ENCODE results near the gene FASLG. TPM values are rescaled to one million over a fixed set of nuclear protein-coding genes. Genes with fewer than 3 reads are reported as not detected.

Gene FASLG
- total and polyA plus RNA-seq, 8 donors, result 0.05 to 0.12 TPM; not detected in 6

DNA sequence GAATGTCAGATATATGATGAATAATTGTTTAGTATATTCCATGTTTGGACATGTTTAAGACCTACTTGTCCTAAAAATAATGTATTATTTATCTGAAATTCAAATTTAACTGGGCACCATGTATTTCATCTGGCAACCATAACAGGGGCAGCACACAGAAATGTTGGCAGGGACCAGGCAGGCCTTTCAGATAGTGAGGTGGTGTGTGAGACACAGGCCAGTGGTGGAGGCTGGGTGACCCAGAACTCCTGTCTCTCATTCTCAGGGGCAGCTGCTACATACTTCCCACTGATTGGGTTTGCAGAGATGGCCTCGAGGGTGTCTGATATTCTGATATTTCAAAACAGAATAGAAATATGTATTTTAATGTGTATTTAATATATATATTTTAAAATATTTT is 1.3 kb upstream of the FASLG start:
- no peaks in the 10 kb centered on the region for H3K27me3 ChIP-seq
- H3K4me1 ChIP-seq, result no peaks in the 10 kb centered on the region
- H3K4me3 ChIP-seq, result no peak overlapping the region
- DNase-seq, result no peak
- TF ChIP-seq POLR2A (IDR thresholded peaks at IDR 0.05) (no peak), POLR2AphosphoS5 (IDR thresholded peaks at IDR 0.05) (no peak), EP300 (IDR thresholded peaks at IDR 0.05) (no peak)
- TF ChIP-seq, protein P1, sequence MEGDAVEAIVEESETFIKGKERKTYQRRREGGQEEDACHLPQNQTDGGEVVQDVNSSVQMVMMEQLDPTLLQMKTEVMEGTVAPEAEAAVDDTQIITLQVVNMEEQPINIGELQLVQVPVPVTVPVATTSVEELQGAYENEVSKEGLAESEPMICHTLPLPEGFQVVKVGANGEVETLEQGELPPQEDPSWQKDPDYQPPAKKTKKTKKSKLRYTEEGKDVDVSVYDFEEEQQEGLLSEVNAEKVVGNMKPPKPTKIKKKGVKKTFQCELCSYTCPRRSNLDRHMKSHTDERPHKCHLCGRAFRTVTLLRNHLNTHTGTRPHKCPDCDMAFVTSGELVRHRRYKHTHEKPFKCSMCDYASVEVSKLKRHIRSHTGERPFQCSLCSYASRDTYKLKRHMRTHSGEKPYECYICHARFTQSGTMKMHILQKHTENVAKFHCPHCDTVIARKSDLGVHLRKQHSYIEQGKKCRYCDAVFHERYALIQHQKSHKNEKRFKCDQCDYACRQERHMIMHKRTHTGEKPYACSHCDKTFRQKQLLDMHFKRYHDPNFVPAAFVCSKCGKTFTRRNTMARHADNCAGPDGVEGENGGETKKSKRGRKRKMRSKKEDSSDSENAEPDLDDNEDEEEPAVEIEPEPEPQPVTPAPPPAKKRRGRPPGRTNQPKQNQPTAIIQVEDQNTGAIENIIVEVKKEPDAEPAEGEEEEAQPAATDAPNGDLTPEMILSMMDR (IDR thresholded peaks at IDR 0.05), result no peak
- H3K9me3 ChIP-seq, result no peaks in the 10 kb centered on the region
- 84 to 97% (median 94%) methylated on average over 1 of the region's 1 CpG for WGBS, 5 donors
- no peaks in the 10 kb centered on the region for H3K36me3 ChIP-seq
- H3K27ac ChIP-seq, result no peak overlapping the region
- intact Hi-C loops (cut with DNase I; ENCODE audit: low total_unique reads), result no loop called here

DNA sequence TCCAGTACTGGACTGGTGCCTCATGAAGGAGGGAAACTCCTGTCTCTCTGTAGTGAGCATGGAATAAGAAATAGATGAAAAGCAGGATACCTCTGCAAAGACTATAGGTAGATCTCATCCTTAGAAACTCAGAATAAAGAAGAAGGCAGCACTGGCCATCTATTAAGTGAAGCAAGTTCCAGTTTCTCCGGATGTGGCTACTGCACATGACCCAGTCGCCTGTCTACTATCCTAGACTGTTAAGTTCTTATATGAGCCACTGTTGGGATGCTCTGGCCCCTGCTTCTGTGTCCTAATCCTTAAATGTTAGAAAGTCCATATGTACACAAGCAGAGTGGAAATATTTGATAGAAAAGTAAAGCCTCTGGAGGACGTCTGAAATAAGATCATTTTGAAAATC is 2.2 kb downstream of the FASLG start:
- Histone ChIP-seq H3K27me3 (no peaks in the 10 kb centered on the region), H3K4me3 (no peak overlapping the region), H3K9me3 (no peaks in the 10 kb centered on the region), H3K4me1 (no peaks in the 10 kb centered on the region), H3K36me3 (no peaks in the 10 kb centered on the region), H3K27ac (peak overlapping the region in 1 of 5 donors; percentile 11)
- TF ChIP-seq POLR2AphosphoS5 (IDR thresholded peaks at IDR 0.05) (no peak), EP300 (IDR thresholded peaks at IDR 0.05) (no peak), POLR2A (IDR thresholded peaks at IDR 0.05) (no peak)
- TF ChIP-seq, protein P1 (IDR thresholded peaks at IDR 0.05), result no peak
- WGBS, 5 donors, result 61 to 70% (median 69%) methylated on average over 3 of the region's 3 CpGs
- DNase-seq, result no peak
- intact Hi-C loops (cut with DNase I; ENCODE audit: low total_unique reads), result no loop called here

DNA sequence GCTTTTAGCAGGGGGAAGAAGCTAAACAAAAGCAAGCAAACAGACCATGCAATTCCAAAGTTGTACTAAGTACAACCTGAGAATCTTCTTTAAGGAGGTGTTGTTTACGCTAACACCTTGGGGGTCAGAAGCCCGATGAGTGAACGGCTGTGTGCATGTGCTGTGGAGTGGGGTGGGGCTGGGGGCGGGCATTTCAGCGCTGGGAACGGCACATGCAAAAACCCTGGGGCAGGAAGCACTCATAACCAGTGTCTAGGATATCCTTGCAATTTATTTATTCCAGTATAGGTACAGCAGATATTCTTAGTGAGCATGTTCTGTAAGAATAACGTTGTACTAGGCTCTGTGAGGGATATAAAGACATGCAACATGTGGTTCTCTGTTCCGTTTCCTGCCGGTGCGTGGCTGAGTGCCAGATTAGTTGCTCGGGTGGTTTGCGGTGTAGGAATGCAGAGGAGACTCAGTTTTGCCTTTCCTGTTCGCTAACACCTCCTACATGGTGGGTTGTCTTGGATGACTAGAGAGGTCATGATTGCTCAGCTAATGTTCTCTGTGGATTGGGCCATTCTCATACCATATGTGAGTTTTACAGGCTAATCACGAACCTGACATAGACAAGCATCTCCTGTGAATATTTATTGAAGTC is 3.7 kb downstream of the FASLG start:
- no peaks in the 10 kb centered on the region for H3K4me1 ChIP-seq
- peak; percentile 56 to 57 for DNase-seq
- no peaks in the 10 kb centered on the region for H3K27me3 ChIP-seq
- H3K4me3 ChIP-seq, result peak overlapping the region in 1 of 4 donors; percentile 11
- no peaks in the 10 kb centered on the region for H3K36me3 ChIP-seq
- H3K27ac ChIP-seq, result peak overlapping the region in 2 of 5 donors; percentile 1 to 38
- TF ChIP-seq POLR2AphosphoS5 (IDR thresholded peaks at IDR 0.05) (peak in 1 of 3 donors; percentile 28), POLR2A (IDR thresholded peaks at IDR 0.05) (no peak)
- H3K9me3 ChIP-seq, result no peaks in the 10 kb centered on the region
- intact Hi-C loops (cut with DNase I; ENCODE audit: low total_unique reads), result no loop called here
- WGBS, 5 donors, result 39 to 47% (median 42%) methylated on average over 14 of the region's 14 CpGs

DNA sequence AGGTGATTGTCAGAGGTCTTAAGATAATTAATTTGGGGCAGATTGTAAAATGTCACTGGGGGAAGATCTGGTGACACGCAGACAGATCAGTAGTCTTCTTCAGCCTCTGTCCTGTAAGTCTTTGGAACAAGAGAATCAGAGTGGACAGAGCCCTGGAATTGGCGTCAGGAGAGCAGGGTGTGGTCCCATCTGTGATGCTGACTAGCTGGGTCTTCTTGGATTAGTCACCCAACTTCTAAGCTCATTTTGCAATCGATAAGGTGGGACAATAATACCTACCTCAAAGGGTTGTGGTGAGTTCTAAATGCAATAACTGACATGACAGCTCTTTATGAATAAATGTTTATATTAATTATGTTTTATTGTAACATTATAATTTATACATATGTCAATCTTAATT is 4.8 kb downstream of the FASLG start:
- H3K36me3 ChIP-seq, result no peaks in the 10 kb centered on the region
- no peaks in the 10 kb centered on the region for H3K4me1 ChIP-seq
- TF ChIP-seq, protein P1 (IDR thresholded peaks at IDR 0.05), result no peak
- TF ChIP-seq EP300 (IDR thresholded peaks at IDR 0.05), result no peak
- no peak for TF ChIP-seq POLR2AphosphoS5 (IDR thresholded peaks at IDR 0.05)
- TF ChIP-seq POLR2A (IDR thresholded peaks at IDR 0.05), result no peak
- no peak overlapping the region for H3K27ac ChIP-seq
- H3K9me3 ChIP-seq, result no peaks in the 10 kb centered on the region
- DNase-seq, result no peak
- no peaks in the 10 kb centered on the region for H3K27me3 ChIP-seq
- 81 to 91% (median 88%) methylated on average over 3 of the region's 3 CpGs for WGBS, 5 donors
- H3K4me3 ChIP-seq, result no peak overlapping the region
- intact Hi-C loops (cut with DNase I; ENCODE audit: low total_unique reads), result no loop called here

DNA sequence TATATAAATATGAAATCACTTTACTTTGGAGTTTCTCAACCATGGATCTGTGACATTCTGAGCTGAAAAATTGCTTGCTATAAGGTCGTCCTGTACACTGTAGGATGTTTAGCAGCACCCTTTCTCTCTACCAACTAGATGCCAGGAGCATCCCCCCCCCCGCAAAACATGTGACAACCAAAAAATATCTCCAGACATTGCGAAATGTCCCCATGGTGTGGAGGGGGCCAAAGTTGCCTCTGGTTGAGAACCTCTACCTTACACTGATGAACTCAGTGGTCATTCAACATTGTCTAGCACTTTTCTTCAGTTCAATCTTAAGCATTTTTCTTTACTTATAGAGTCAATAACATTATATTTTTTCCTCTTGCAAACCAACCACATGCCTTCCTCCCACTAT is 9.2 kb downstream of the FASLG start:
- DNase-seq, result no peak
- H3K27me3 ChIP-seq, result no peaks in the 10 kb centered on the region
- no peak overlapping the region for H3K4me3 ChIP-seq
- no peaks in the 10 kb centered on the region for H3K9me3 ChIP-seq
- intact Hi-C loops (cut with DNase I; ENCODE audit: low total_unique reads), result no loop called here
- TF ChIP-seq POLR2AphosphoS5 (IDR thresholded peaks at IDR 0.05) (no peak), POLR2A (IDR thresholded peaks at IDR 0.05) (no peak), EP300 (IDR thresholded peaks at IDR 0.05) (no peak)
- TF ChIP-seq, protein P1 (IDR thresholded peaks at IDR 0.05), result no peak
- no peaks in the 10 kb centered on the region for H3K4me1 ChIP-seq
- H3K36me3 ChIP-seq, result no peaks in the 10 kb centered on the region
- WGBS, 5 donors, result 79 to 94% (median 91%) methylated on average over 3 of the region's 3 CpGs
- no peak overlapping the region for H3K27ac ChIP-seq

Measured in stomach (tissue), 9 donors.